Fibroblast of gingiva (primary cell): ENCODE measurements around the gene IFNG.

Source experiments
- DNase-seq: peaks from one replicate; pipeline ENCODE4 v3.0.0-alpha.2; 2011; ENCODE audit warnings: low read depth

IFNG gene

DNA sequence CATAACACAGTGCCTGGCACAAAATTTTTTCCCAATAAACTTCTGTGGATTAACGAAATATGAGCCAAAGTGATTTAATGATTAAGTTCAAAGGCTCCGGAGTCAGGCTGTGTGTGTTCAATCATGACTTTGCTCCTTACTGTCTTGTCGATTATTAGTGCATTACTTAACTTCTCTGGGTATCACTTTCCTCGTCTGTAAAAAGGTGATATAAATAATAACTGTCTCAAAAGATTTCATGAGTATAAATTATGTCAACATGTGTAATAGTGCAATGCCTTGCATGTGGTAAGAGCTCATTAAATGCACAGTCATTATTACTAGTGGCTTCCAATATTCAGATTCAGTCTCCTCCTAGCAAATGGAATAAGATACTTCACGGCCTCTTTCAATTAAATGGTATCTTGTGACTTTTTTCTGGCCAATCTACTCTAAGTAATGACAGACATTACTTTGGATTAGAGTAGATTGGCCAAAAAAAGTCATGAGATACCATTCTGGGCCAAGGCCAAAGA lies 6.8 kb upstream of the IFNG start:
- DNase-seq: no peak

DNA sequence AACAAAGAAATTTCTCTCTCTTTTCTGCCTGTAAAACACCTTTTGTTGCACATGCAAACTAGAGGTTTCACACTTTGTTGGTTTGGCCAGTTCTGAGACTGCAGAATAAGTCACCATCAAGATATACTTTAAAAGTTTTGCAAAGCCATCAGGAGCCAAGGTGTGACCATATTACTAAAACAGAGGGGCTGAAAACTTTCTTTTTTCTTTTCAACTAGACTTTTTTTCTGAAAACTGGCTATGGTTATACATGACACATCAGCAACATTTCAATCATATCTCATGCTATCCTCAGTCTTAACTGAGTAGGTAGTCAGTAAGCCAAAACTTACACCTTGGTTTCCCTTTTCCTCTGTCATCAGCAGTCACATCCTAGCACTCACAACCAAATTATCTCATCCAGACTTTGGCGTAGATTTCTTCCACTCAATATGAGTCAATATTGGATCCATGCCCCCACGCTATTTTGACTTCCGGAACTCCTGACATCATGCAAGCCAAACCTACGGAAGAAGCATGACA lies 4.1 kb upstream of the IFNG start:
- DNase-seq: no peak

DNA sequence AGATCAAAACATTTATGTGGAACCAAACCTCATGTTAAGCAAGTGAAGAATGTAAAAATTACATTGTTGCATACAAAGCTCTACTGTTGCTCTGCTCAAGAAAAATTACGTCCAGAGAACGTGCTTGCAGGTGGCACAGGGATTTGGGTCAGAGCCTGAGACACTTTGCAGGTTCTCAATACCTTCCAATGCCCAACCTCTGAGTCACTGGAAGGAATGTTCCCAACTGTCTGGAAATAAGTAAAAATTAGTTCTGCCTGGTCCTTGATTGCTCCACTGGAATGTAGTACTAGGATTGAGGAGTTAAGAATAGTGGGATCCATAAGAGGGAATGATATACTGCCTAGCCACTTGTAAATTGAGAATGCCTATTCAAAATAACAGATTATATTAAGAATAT lies 2.8 kb upstream of the IFNG start:
- DNase-seq: no peak

DNA sequence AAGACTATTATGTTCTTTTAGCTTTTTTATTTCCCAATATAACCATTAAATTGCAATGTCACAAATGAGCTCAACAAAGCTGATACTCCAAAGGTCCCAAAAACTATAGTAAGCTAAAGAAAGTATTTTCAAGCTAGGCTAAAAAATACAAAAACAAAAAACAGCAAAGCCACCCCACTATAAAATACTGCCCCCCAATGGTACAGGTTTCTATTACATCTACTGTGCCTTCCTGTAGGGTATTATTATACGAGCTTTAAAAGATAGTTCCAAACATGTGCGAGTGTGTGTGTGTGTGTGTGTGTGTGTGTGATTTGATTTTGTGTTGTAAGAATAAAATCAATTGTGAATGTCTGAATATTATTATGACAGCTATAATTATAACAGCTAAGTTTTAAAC lies 1.1 kb downstream of the IFNG start:
- no peak for DNase-seq

DNA sequence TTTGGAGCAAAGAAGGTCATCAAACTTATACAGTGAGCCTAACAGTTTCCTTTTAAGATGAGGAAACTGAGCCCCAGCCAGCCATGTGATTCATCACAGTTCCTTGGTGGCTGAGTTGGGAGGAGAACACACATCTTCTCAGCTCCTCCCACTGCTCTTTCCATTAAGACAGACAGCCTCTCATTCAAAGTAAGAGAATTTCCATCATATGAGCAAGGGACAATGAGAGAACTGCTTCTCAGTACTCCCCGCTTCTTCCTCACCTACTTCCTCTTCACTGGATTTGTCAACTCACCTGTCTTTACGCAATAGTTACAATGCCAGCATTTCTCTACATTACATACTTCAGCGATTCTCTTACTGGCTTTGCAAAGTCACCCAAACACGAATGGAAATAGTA lies 2.2 kb downstream of the IFNG start:
- no peak for DNase-seq

DNA sequence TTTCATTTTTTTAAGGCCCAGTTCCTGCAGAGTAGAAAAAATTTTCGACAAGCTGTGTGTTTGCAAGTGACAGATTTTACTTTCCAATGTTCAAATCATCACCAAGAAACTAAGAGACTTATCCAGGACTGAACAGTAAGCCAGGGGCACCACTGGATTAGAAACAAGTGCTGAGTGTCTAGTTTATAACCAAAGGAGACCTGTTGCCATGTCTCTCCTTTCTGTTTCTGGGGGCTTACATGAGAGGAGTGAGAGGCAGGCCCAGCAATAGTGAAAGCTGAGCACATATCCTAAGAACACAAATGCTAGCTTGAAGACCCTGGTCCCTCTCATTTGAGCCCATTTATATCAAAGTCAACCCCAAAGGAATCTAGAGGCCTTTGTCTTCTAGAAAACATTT lies 2.9 kb downstream of the IFNG start:
- DNase-seq: no peak

DNA sequence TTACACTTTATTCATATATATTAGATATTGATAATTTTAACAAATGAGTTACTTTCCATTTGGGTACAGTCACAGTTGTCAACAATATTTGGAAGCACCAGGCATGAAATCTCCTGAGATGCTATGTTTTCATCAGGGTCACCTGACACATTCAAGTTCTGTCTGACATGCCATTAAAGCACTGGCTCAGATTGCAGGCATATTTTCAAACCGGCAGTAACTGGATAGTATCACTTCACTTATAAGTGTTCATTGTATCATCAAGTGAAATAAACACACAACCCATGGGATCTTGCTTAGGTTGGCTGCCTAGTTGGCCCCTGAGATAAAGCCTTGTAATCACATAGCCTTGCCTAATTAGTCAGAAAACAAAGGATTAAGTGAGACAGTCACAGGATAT lies 4.8 kb downstream of the IFNG start:
- no peak for DNase-seq

DNA sequence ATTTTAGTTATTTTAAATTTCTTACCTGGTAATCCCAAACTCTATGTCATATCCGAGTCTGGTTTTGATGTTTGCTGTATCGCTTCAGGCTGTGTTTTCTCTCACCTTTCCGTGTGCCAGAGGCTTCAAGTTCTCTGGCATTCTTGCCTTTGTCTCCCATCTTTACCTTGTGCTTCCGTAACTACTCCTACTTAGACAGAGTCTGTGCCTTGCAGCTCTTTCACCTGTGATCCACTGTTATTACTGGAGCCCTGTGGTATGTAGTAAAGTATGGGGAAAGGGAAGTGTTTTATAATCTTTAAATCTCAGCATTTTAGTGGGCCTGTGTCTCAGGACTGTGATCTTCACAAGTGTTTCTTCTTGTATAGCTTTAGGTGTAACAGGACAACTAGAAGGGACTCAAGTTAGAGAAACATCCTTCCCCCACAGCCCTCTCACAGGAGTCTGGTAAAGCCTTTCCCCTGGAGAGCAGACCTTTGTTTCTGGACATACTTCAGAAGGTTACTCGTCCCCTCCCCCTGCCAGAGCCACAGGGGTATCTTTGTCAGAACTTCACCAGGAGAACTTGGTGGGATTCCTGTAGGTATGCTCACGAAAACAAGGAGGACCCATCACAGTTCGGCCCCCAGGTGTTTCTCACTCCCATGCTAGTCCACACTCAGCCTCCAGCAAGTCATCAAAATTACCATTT lies 11.1 kb downstream of the IFNG start:
- no peak for DNase-seq

DNA sequence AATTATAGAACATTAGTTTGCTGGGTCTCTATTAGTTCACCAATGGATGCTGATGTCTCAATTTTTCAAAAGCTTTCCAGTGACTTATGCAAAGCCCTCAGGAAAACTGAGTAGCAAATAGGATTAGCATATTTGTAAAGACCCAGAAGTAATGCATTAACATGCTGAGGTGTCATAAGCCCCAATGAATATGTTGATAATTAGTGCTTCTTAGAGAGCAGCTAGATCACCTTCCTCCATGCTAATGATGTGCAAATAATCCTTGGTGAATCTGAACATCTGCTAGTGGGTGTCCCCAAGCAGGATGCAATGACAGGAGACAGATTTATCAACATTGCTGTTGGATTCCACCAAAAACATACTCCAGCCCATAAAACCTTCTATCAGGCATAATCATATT lies 19.0 kb downstream of the IFNG start:
- DNase-seq: no peak

DNA sequence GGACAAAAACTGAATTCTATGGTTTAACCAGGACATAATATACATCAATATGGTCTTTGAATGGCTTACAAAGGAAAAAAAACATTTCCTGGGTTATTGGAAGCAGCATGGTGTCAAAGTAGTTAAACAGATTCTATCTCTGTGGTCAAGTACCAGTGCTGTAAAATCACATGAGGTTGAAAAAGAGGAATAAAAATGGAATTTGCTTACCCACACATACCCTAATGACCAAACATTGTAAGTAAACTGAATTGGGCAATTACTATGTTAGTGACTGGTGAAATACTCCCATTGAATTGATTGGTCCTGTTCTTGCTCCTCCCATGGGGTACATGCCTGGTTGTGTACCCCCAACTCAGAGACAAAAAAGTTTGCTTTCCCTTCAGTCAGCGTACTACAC lies 19.6 kb downstream of the IFNG start:
- DNase-seq: no peak

DNA sequence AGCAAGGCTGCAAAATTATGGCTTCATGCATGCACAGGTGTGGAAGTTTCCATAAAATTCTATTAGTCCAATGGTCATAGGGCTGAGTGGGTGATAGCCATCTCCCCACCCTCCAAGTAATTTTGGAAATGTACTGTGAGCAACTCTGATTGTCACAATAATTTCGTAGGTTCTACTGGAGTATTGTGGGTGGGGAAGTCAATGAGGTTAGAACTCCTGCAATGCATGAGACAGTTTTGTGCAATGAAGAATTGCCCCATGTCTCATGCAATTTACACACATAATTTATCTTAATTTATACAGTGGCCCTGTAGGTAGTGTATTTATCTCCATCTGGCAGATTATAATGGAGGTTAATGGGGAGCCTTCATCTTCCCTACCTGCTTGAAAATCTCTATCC lies 20.5 kb downstream of the IFNG start:
- DNase-seq: no peak

DNA sequence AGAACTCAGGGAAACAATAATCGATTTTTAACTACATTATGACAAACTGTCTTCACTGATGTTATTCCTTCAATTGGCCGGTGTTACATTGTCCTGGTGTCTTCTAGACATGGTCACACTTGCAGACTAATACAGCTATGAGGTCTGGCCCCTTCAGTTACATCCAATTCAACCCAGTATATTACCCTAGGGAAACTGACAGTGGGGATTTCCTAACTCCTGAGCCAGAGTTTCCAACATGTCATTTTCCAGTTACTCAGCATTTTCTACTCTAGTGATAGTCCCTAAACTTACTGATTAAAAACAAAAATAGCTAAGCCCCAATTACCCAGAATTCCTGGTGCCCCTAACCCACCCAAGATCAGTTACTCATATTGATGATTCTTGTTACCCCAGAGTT lies 21.1 kb downstream of the IFNG start:
- DNase-seq: no peak

DNA sequence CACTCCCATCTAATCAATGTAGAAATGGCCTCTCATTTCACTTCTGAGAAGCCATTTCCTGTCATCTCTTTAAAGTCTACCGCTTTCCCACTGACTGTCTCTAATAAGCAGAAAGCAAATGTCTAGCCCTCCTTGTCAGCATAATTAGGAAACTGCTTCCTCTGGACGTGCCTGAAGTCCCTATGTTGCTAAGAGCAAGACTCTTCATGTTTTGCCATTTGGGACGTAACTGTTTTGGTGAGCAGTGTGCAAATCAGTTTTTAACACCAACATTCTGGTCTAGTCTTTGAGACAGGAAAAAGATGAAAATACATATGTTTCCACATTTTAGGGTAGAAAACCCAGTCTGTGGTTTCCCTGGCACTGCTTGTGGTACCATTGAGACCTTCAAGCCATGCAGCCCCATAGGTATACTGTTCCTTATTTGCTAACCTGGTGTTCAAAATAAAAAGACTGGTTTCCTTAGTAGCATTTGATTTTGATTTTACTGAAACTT lies 22.2 kb downstream of the IFNG start:
- no peak for DNase-seq

DNA sequence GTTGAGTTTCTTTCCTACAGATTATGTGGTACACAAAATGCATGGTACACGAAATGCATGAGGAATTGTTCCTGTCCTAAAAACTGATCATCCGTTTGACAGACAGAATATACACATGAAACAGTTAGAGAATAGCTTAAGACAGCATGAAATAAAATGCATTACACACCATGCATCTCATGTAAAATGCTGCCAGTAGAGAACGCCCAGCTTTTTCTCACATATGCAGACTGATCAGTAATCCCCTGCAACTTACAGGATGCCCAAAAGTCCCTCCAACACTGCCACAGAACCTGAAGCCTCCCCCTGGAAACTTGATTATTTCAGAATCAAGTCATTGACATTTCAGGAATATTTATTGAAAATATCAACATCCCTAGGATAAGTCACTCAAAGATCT lies 24.0 kb downstream of the IFNG start:
- no peak for DNase-seq

DNA sequence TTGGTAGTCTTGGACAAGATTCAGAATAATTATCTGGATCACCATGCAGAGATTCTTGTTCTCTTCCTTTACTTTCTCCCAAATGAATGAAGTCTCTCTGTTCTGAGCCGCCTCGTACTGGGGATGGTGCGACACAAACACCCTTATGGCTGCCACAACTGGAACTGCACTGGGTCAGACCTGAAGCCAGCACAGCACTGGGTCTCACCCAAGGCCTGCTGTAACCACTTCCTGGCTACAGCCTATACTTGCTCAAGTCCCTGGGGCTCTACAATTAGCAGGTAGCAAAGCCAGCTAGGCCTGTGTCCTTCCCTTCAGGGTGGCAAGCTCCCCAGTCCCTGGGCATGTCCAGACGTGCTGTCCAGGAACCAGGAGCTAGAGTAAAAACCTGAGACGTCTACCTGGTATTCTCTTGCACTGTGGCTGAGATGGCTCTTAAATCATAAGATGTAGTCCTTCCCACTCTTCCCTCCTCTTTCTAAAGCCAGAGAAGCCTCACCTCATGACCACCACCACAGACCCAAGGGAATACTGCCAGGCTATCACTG lies 27.6 kb downstream of the IFNG start:
- no peak for DNase-seq

DNA sequence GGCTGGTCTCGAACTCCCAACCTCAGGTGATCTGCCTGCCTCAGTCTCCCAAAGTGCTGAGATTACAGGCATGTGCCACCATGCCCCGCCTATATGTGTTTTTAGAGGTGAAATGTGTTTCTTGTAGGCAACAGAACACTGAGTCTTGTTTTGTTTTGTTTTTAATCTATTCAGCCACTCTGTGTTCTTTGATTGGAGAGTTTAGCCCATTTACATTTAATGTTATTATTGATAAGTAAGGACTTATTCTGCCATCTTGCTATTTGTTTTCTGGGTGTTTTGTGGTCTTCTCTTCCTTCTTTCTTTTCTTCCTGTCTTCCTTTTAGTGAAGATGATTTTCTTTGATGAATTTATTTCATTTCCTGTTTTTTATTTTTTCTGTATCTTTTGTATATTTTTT lies 29.6 kb downstream of the IFNG start:
- DNase-seq: no peak

DNA sequence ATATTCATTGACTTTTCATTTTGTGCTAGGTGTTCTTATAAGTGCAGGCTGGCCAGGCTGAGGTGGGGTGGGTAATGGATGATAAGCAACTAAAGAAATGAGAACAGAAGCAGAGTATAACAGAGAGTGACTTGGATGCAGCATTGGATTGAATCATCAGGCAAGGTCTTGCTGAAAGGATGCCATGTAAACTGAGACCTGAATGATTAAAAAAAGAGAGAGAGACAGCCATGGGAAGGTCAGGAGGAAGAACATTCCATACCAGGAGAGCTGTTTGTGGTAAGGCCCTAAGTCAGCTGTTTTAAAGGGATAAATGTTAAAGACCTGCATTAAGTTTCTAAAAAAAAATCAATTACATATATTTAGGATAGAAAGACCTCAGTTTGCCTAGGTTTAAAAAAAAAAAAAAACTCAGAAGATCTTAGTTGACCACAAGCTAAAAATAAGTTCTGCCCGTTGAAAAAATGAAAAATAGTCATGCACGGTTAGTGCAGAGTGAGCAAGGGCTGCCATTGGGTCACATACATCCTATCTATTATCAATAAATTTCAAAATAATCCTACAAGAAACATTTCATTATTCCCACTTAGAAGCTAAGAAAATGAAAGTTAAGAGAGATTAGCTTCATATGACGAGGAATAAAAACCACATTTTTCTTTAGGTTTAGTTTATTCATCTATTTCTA lies 37.2 kb downstream of the IFNG start:
- no peak for DNase-seq

DNA sequence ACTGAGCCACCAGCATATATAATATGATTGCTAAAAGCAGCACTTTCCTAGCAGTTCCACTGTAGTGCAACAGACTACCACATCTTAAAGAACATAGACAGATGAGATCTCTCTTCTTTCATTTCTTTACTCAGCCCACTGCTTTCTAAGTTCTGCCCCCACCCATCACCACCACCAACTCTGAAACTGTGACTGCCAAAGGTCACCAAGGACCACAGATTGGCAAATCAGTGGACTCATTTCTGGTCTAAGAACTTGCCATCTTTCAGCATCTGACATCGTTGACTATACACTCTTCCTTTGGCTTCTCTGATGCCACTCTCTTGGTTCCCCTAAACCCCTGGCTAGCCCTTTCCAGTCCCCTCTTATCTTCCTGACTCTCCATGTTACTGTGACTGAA lies 38.4 kb downstream of the IFNG start:
- DNase-seq: no peak

DNA sequence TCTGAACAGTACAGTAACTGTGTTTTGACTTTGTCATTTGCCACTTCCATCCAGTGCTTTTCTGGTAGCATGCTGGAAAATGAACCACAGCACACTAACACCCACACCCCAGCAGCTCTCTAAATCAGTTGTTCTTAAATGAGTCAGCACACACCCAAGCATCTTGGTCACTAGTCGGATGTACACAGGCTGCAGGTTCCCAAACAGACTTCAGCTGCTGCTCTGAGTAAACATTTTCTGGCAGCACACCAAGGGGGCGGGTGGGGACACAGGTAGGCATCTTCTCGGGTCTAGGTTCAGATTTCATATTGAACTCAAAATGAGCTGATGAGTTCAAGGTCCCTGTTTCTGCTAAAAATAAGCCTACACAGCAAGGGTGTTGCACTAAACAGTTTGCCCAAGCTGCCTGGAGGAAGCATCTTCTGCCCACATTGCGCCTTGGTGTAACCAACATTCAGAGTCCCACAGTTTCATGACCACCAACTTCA lies 39.8 kb downstream of the IFNG start:
- DNase-seq: no peak

DNA sequence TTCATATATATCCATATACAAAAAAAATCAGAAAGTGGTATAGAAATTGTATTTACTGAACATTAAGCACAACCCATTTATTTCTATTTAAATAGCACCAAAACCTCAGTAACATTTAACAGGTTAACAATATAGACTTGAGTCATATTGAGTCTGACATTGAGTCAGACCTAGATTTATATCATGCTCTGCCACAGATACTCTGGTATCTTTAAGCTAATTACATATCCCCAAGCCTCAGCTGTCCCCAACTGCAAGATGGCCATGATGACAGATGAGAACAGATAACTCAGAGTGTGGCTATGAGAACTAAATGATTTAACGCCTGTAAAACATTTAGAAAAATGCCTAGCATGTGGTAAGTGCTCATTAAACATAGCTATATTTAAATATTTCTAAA lies 40.3 kb downstream of the IFNG start:
- DNase-seq: no peak

DNA sequence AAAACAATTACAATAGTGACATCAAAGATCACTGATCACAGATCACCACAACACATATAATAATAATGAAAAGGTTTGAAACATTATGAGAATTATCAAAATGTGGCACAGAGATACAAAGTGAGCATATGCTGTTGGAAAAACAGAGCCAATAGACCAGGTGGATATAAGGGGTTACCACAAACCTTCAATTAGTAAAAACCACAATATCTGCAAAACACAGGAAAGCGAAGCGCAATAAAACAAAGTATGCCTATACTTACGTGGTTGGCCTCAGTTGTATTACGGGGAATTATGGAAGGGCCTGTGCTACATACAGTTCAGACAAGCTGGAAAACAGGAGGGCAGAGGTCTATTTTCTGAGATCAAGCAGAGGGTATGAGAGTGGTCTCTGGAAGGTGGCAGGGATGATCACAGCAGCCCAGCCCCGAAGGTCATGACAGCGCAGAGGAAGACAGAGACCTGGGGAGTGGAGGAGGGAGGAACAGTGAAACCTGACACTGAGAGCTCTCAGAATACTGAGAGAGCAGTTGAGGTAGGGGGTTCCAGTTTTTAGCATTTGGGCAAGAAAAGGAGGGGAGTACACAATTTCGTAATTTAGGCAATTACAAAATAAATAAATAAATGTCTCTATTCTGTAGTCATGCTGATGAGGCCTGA lies 41.3 kb downstream of the IFNG start:
- no peak for DNase-seq

DNA sequence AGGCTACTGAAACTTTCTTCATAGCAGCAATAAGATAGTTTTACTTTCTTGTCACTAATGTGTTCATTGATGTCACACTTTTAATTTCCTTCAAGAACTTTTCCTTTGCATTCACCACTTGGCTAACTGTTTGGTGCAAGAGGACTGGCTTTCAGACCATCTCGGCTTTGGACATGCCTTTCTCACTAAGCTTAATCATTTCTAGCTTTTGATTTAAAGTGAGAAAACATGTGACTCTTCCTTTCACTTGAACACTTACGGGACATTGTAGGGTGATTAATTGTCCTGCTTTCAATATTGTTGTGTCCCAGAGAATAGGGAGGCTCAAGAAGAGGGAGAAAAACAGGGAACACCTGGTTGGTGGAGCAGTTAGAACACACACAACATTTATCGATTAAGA lies 41.9 kb downstream of the IFNG start:
- DNase-seq: no peak

DNA sequence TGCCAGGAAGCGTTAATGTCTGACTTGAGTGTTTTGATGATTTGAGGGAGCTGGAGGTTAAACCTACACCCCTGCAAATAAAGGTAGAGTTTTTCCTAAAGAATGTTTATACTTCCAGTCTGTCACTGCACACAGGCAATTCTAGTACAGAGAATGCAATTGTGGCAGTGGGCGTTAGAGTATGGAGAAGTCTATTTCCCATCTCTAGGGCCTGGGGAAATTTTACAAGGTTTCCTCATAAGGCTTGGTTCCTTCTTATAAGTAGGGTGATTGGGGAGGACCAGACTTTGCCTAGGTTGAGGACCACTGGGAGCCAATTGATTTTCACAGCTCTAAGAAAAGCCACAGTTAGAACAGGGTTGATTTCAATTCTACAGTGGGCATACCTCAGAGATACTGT lies 44.3 kb downstream of the IFNG start:
- DNase-seq: no peak
